K562 (cell line): ENCODE results near the gene CTSD.

Experiments used
- ELF4 ChIP-seq: fragments of 450-650 bp; formaldehyde crosslinking; IDR thresholded peaks from 2 replicates; pipeline ENCODE4 v1.4.0; 2022; ENCODE audit warnings: missing genetic modification characterization
- EP400 ChIP-seq: fragments of 450-650 bp; IDR thresholded peaks from 2 replicates; pipeline ENCODE4 v1.6.1; 2017; ENCODE audit warnings: antibody characterized with exemption, mild to moderate bottlenecking, moderate library complexity

GRCh38 chr11:1762537-1763302 lies 1.0 kb downstream of the CTSD start:
- TF ChIP-seq ELF4 (no peak), EP400 (no peak)
